ENCODE data around the gene SERPINA6. TPM values are rescaled to one million over a fixed set of nuclear protein-coding genes. Genes with fewer than 3 reads are reported as not detected.

SERPINA6 gene
- polyA plus RNA-seq, 3 donors: not detected

DNA sequence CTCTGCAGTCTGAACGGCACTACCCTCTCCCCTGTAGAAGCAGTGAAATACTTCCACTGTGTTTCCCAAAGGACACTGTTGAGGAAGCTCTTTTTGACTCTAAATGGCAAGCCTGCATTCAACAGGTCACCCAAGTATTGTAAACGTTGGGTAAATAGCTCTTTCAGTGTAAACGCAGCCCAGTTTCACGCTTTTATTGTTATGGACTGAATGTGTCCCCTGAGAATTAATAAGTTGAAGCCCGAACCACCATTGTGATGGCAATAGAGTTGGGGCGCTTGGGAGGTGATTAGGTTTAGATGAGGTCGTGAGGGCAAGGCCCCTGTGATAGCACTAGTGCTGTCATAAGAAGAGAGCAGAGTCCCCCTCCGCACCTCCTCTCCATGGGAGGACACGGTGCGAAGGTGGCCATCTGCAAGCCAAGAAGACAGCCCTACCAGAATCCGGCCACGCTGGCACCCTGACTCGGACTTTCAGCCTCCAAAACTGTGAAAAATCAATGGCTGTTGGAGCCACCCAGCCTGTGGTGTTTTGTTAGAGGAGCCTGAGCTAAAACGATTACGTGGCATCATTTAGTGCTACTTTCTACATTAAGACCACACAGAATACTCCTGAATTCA is 31.1 kb downstream of the SERPINA6 start:
- H3K9me3 Mint-ChIP-seq: peaks cover 0 to 5% (median 2%) of the 10 kb centered on the region in 7 donors

DNA sequence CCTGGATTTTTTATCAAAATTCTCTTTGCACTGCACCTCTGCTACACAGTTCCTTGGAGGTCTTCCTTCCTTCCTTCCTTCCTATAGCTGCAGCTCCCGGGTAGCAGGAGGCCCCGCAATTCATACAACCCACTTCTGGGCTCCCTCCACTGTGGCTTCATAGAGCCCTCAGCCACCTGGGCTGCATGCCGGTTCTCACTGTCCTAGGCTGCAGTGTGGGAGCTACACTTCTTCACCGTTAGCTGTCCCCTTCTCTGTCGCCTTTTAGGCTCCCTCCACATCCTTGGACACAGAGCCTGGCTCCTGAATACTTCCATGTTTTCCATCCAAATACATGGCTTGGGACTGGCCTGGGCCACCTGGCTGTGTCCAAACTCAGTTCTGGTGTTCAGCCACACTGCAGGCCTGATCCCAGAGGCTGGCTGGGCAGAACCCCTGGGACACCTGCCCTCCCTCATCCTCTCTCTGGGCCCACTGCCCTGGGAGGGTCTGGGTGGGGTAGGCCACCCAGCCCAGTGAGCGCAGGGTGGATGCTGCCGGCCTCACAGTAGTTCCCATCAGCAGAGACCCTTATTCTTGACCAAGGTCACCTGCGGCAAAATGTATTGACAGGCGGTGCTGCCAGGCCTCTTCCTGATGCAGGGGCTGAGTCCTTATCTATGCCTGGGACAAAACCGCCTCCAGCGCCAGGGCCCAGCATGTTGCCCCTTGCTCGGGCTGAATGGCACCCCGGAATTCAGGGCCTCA is 31.8 kb downstream of the SERPINA6 start:
- Mint-ChIP-seq H3K4me3 (no peak overlapping the region), H3K4me1 (no peaks in the 10 kb centered on the region), H3K27ac (no peak overlapping the region), H3K27me3 (ENCODE audit: low read depth in 3 of 3) (peaks cover 1 to 9% (median 3%) of the 10 kb centered on the region in 3 donors), H3K36me3 (no peaks in the 10 kb centered on the region), H3K9me3 (peaks cover 0 to 5% (median 2%) of the 10 kb centered on the region in 7 donors)
- no peaks in the 10 kb centered on the region for H4K20me1 ChIP-seq (ENCODE audit: insufficient read depth, low read length)
- H3K9ac ChIP-seq (ENCODE audit: insufficient read depth, low read length, poor library complexity, severe bottlenecking): no peak overlapping the region
- no peak overlapping the region for H2AFZ ChIP-seq (ENCODE audit: insufficient read depth, low read depth, low read length, poor library complexity, severe bottlenecking)
- 79% methylated on average over 13 of the region's 13 CpGs for WGBS (ENCODE audit: insufficient coverage)
- TF ChIP-seq, protein P1, sequence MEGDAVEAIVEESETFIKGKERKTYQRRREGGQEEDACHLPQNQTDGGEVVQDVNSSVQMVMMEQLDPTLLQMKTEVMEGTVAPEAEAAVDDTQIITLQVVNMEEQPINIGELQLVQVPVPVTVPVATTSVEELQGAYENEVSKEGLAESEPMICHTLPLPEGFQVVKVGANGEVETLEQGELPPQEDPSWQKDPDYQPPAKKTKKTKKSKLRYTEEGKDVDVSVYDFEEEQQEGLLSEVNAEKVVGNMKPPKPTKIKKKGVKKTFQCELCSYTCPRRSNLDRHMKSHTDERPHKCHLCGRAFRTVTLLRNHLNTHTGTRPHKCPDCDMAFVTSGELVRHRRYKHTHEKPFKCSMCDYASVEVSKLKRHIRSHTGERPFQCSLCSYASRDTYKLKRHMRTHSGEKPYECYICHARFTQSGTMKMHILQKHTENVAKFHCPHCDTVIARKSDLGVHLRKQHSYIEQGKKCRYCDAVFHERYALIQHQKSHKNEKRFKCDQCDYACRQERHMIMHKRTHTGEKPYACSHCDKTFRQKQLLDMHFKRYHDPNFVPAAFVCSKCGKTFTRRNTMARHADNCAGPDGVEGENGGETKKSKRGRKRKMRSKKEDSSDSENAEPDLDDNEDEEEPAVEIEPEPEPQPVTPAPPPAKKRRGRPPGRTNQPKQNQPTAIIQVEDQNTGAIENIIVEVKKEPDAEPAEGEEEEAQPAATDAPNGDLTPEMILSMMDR (IDR thresholded peaks at IDR 0.05): no peak
- no peaks in the 10 kb centered on the region for H3K27me3 ChIP-seq (ENCODE audit: control insufficient read depth in 2 of 2, insufficient read depth in 2 of 2, low read length in 2 of 2)
- H3K4me2 ChIP-seq (replicated peaks; ENCODE audit: extremely low read depth, low read length, poor library complexity, severe bottlenecking): no peak overlapping the region
- H3K27ac ChIP-seq (ENCODE audit: low read depth in 1 of 2, low read length in 2 of 2): no peak overlapping the region
- intact Hi-C loops (cut with micrococcal nuclease): no loop called here
- H3K9me3 ChIP-seq (replicated peaks in 1 of 2; ENCODE audit: control insufficient read depth in 1 of 2, insufficient read depth in 1 of 2, low read length in 2 of 2): no peaks in the 10 kb centered on the region
- H3K4me3 ChIP-seq (replicated peaks in 1 of 3; ENCODE audit: low read depth in 2 of 3, low read length in 3 of 3): no peak overlapping the region
- no peaks in the 10 kb centered on the region for H3K36me3 ChIP-seq (replicated peaks in 1 of 2; ENCODE audit: control insufficient read depth in 1 of 2, insufficient read depth in 2 of 2, low read length in 2 of 2)
- H3K4me1 ChIP-seq (ENCODE audit: control insufficient read depth in 1 of 2, insufficient read depth in 2 of 2, low read length in 2 of 2): no peaks in the 10 kb centered on the region
- no peaks in the 10 kb centered on the region for H3K79me2 ChIP-seq (ENCODE audit: insufficient read depth, low read length)
- no peak for DNase-seq

More for the DNA sequence above, 31.1 kb downstream of the SERPINA6 start:
- Histone ChIP-seq H3K4me3 (replicated peaks in 1 of 3; ENCODE audit: low read depth in 2 of 3, low read length in 3 of 3) (no peak overlapping the region), H3K36me3 (replicated peaks in 1 of 2; ENCODE audit: control insufficient read depth in 1 of 2, insufficient read depth in 2 of 2, low read length in 2 of 2) (no peaks in the 10 kb centered on the region), H3K27me3 (ENCODE audit: control insufficient read depth in 2 of 2, insufficient read depth in 2 of 2, low read length in 2 of 2) (no peaks in the 10 kb centered on the region), H3K4me1 (ENCODE audit: control insufficient read depth in 1 of 2, insufficient read depth in 2 of 2, low read length in 2 of 2) (no peaks in the 10 kb centered on the region), H4K20me1 (ENCODE audit: insufficient read depth, low read length) (no peaks in the 10 kb centered on the region), H3K27ac (ENCODE audit: low read depth in 1 of 2, low read length in 2 of 2) (no peak overlapping the region), H3K4me2 (replicated peaks; ENCODE audit: extremely low read depth, low read length, poor library complexity, severe bottlenecking) (no peak overlapping the region), H2AFZ (ENCODE audit: insufficient read depth, low read depth, low read length, poor library complexity, severe bottlenecking) (no peak overlapping the region), H3K9ac (ENCODE audit: insufficient read depth, low read length, poor library complexity, severe bottlenecking) (no peak overlapping the region), H3K79me2 (ENCODE audit: insufficient read depth, low read length) (no peaks in the 10 kb centered on the region), H3K9me3 (replicated peaks in 1 of 2; ENCODE audit: control insufficient read depth in 1 of 2, insufficient read depth in 1 of 2, low read length in 2 of 2) (no peaks in the 10 kb centered on the region)
- Mint-ChIP-seq H3K27me3 (ENCODE audit: low read depth in 3 of 3) (peaks cover 1 to 9% (median 3%) of the 10 kb centered on the region in 3 donors), H3K36me3 (no peaks in the 10 kb centered on the region), H3K4me1 (no peaks in the 10 kb centered on the region), H3K4me3 (no peak overlapping the region), H3K27ac (no peak overlapping the region)
- intact Hi-C loops (cut with micrococcal nuclease): no loop called here
- no peak for DNase-seq
- WGBS (ENCODE audit: insufficient coverage): 78% methylated on average over 7 of the region's 15 CpGs
- TF ChIP-seq, protein P1 (IDR thresholded peaks at IDR 0.05): no peak

Measured in CD14-positive monocyte (primary cell).